GM21576 (cell line): ENCODE results near the gene RPS6KA6.
"Not testable (repeated sequence)": the region's sequence is repeated elsewhere in the genome, so short reads cannot be mapped to it uniquely, and the experiment has no call there.

Source experiments
- ATAC-seq: cut with Tn5 transposase; IDR thresholded peaks from one replicate; pipeline ENCODE4 v1.9.1; 2021; ENCODE audit warnings: mild to moderate bottlenecking, moderate library complexity; ENCODE audit not compliant: unreplicated experiment

Gene RPS6KA6

GRCh38 chrX:84165711-84166110 is 22.3 kb downstream of the RPS6KA6 start:
- ATAC-seq, result no peak

GRCh38 chrX:84162401-84162800 is 25.6 kb downstream of the RPS6KA6 start:
- no peak for ATAC-seq

- no peak for ATAC-seq
Observed at GRCh38 chrX:84161641-84162040, 26.4 kb downstream of the RPS6KA6 start.

GRCh38 chrX:84160736-84161135 is 27.3 kb downstream of the RPS6KA6 start:
- ATAC-seq, result no peak

GRCh38 chrX:84156821-84157220 is 31.2 kb downstream of the RPS6KA6 start:
- no peak for ATAC-seq

- no peak for ATAC-seq
Observed at GRCh38 chrX:84155938-84156337, 32.1 kb downstream of the RPS6KA6 start.

GRCh38 chrX:84153538-84153937 is 34.5 kb downstream of the RPS6KA6 start:
- no peak for ATAC-seq

GRCh38 chrX:84144991-84145390 is 43.0 kb downstream of the RPS6KA6 start:
- ATAC-seq, result no peak

GRCh38 chrX:84144281-84144680 is 43.7 kb downstream of the RPS6KA6 start:
- no peak for ATAC-seq

GRCh38 chrX:84133023-84133422 is 55.0 kb downstream of the RPS6KA6 start:
- ATAC-seq, result no peak

- no peak for ATAC-seq
Observed at GRCh38 chrX:84123585-84123984, 64.4 kb downstream of the RPS6KA6 start.

GRCh38 chrX:84118769-84119168 is 69.2 kb downstream of the RPS6KA6 start:
- ATAC-seq, result no peak

- no peak for ATAC-seq
Observed at GRCh38 chrX:84118315-84118714, 69.7 kb downstream of the RPS6KA6 start.

- no peak for ATAC-seq
Observed at GRCh38 chrX:84108584-84108983, 79.4 kb downstream of the RPS6KA6 start.

- no peak for ATAC-seq
Observed at GRCh38 chrX:84099120-84099519, 88.9 kb downstream of the RPS6KA6 start.

GRCh38 chrX:84079479-84080197 is 108.4 kb downstream of the RPS6KA6 start:
- ATAC-seq, result not testable (repeated sequence)

- no peak for ATAC-seq
Observed at GRCh38 chrX:84078991-84079390, 109.0 kb downstream of the RPS6KA6 start.

- no peak for ATAC-seq
Observed at GRCh38 chrX:84064814-84065213, 123.2 kb downstream of the RPS6KA6 start.

- ATAC-seq, result no peak
Observed at GRCh38 chrX:84064164-84064563, 123.8 kb downstream of the RPS6KA6 start.

- ATAC-seq, result no peak
Observed at GRCh38 chrX:84047339-84047738, 140.7 kb downstream of the RPS6KA6 start.

GRCh38 chrX:84046403-84046984 is 141.5 kb downstream of the RPS6KA6 start:
- ATAC-seq, result peak; percentile 89

GRCh38 chrX:84044051-84044450 is 143.9 kb downstream of the RPS6KA6 start:
- no peak for ATAC-seq
